ENCODE data around the gene MIS12.

MIS12 gene

DNA sequence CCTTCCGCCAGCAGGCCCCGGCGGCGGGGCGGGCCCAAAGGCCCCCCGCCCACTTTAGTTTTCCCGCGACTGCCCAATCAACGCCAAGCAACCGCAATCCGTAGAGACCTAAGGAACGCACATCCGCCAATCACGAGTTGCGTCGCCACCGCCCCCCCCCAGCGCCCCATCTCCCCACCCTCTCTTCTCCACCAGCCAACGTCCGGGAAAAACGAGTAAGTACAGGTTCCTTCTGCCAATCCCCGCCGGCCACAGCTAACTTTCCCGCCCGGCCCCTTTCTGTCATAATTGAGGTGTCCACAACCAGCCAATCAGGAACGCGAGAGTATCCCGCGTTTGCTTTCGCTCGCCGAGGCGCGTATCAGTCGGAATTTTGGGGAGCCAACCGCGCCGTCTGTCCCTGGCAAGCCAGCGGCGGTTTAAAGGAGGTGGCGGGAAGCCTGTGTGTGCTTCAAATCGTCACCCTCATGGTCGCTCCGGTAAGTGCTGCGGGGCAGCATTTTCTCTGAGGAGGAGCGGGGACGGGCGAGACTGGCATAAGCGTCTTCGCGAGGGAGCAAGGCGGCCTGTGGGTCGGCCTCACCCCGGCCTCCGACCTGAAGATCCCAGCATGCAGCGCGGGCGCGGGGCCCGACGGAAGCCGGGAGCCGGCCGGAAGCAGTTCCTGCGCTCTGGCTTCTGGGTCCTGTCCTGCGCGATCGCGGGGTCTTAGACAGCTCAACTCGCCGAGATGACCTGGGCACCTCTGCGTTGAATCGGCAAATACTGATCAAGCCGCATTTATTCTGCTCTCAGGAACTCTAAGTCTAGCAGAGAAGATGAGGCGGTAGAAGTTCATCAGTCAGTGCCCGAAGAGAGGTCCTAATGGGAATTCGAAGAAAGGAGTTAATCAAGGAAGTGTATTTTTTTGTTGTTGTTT, at the start of gene MIS12:
TSS of gene MIS12 (plus strand) at position 361 of the 919 bp plus-strand sequence. CDS start 2,297 bp downstream, outside the sequence.
- H3K27ac ChIP-seq, result peak within 1 kb of the TSS; percentile 88
- H3K27me3 ChIP-seq (ENCODE audit: insufficient read depth, low read depth), result no peaks in the 10 kb centered on the region
- peak within 1 kb of the TSS; percentile 39; the same call in 1 of the 2 replicates for H3K4me2 ChIP-seq
- H4K20me1 ChIP-seq (ENCODE audit: insufficient read depth), result no peaks in the 10 kb centered on the region
- no peak within 1 kb of the TSS for H2AFZ ChIP-seq (ENCODE audit: low read depth)
- H3K36me3 ChIP-seq (ENCODE audit: insufficient read depth), result no peaks in the 10 kb centered on the region
- TF ChIP-seq, protein P1, sequence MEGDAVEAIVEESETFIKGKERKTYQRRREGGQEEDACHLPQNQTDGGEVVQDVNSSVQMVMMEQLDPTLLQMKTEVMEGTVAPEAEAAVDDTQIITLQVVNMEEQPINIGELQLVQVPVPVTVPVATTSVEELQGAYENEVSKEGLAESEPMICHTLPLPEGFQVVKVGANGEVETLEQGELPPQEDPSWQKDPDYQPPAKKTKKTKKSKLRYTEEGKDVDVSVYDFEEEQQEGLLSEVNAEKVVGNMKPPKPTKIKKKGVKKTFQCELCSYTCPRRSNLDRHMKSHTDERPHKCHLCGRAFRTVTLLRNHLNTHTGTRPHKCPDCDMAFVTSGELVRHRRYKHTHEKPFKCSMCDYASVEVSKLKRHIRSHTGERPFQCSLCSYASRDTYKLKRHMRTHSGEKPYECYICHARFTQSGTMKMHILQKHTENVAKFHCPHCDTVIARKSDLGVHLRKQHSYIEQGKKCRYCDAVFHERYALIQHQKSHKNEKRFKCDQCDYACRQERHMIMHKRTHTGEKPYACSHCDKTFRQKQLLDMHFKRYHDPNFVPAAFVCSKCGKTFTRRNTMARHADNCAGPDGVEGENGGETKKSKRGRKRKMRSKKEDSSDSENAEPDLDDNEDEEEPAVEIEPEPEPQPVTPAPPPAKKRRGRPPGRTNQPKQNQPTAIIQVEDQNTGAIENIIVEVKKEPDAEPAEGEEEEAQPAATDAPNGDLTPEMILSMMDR (conservative IDR thresholded peaks at IDR 0.05; ENCODE audit: low read depth, low read length), result no peak
- no peak within 1 kb of the TSS for H3K4me3 ChIP-seq (IDR thresholded peaks at IDR 0.05; ENCODE audit: insufficient read depth, low read depth, low read length)
- no peaks in the 10 kb centered on the region for H3K4me1 ChIP-seq (ENCODE audit: low read depth, poor library complexity, severe bottlenecking)
- peaks cover 7% of the 10 kb centered on the region; the same call in 1 of the 2 replicates for H3K79me2 ChIP-seq (ENCODE audit: insufficient read depth, low read depth)
- peak within 1 kb of the TSS; percentile 76; the same call in 1 of the 2 replicates for H3K9ac ChIP-seq

DNA sequence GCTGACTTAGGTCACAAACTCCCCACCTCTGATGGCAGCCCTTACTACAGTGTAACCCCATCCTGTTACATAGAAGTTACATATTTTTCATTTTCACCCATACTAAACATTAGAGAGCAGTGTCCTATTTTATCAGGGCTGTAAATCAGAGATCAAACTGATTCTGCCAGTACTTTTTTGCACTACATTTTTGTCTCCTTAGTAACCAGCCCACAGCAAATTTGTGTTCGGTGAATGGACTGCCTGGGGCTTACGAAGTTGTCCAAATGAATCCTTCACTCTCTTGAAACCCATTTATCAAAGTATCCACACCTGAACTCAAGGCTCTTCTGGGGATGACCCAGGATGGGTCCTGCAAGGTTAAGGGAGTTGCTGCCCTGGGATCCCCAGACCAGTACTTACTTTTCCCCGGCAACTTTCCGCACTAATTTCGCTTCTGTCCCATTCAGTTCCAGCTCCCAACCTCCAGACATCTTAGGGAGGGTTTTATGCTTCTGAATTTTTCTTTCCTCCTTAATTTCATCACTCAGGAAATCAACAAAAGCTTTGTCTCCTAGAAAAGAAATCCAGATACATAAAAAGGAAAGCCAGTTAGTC, 48.5 kb upstream of the MIS12 start:
- no peaks in the 10 kb centered on the region for H3K4me1 ChIP-seq (ENCODE audit: low read depth, poor library complexity, severe bottlenecking)
- H3K79me2 ChIP-seq (ENCODE audit: insufficient read depth, low read depth), result peaks cover 24% of the 10 kb centered on the region; the same call in 1 of the 2 replicates
- H3K27ac ChIP-seq, result no peak overlapping the region
- peak overlapping the region; percentile 63; the same call in 1 of the 2 replicates for H3K9ac ChIP-seq
- H3K27me3 ChIP-seq (ENCODE audit: insufficient read depth, low read depth), result no peaks in the 10 kb centered on the region
- H2AFZ ChIP-seq (ENCODE audit: low read depth), result no peak overlapping the region
- TF ChIP-seq, protein P1 (conservative IDR thresholded peaks at IDR 0.05; ENCODE audit: low read depth, low read length), result no peak
- peak overlapping the region; percentile 29; the same call in 1 of the 2 replicates for H3K4me2 ChIP-seq
- H3K36me3 ChIP-seq (ENCODE audit: insufficient read depth), result no peaks in the 10 kb centered on the region
- H3K4me3 ChIP-seq (IDR thresholded peaks at IDR 0.05; ENCODE audit: insufficient read depth, low read depth, low read length), result no peak overlapping the region
- H4K20me1 ChIP-seq (ENCODE audit: insufficient read depth), result no peaks in the 10 kb centered on the region

DNA sequence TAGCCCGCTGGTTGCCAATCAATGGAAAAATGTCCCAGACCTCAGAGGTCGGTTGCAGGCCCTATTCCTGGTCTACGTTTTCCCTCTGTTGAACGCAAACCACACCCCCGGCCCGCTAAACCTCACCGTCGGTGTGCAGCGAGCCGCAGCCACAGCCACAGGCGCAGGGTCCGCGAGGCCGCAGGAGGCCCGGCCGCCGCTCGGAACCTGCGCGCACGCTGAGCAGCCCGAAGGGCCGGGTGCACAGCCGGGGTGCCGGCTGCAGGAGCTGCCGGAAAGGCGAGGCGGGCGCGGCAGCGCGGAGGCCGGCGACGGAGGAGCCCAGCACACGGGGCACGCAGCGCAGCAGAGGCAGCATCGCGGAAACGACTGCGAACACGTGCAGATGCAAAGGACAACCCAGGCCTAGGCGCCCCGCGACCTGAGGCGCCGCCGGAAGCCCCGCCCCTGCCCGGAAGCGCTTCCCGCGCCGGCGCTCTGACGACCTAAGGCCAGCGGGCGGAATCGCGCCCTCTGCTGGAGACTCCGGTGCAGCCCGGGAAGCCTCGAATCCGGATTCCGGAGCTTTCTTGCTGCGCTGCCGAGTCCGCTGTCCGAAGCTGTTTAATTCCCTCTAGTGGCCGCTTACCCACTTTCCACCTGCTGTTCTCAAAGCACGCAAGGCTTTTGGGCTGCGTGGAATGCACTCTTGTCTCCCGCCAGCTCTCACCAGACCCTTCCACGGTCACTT, 47.5 kb upstream of the MIS12 start, which contains the start of gene C1QBP:
TSS of gene C1QBP (minus strand) at position 440 of the 730 bp plus-strand sequence. CDS start at position 358, 82 bp downstream.
- peak within 1 kb of the TSS; percentile 29; the same call in 1 of the 2 replicates for H3K4me2 ChIP-seq
- peaks cover 24% of the 10 kb centered on the region; the same call in 1 of the 2 replicates for H3K79me2 ChIP-seq (ENCODE audit: insufficient read depth, low read depth)
- no peak within 1 kb of the TSS for H3K4me3 ChIP-seq (IDR thresholded peaks at IDR 0.05; ENCODE audit: insufficient read depth, low read depth, low read length)
- H3K36me3 ChIP-seq (ENCODE audit: insufficient read depth), result no peaks in the 10 kb centered on the region
- TF ChIP-seq, protein P1 (conservative IDR thresholded peaks at IDR 0.05; ENCODE audit: low read depth, low read length), result peak; percentile 49
- peak within 1 kb of the TSS; percentile 38 for H3K27ac ChIP-seq
- H2AFZ ChIP-seq (ENCODE audit: low read depth), result 0 out of 2 replicates have a peak within 1 kb of the TSS, but pooled peaks have one; percentile 34
- no peaks in the 10 kb centered on the region for H4K20me1 ChIP-seq (ENCODE audit: insufficient read depth)
- no peaks in the 10 kb centered on the region for H3K27me3 ChIP-seq (ENCODE audit: insufficient read depth, low read depth)
- no peaks in the 10 kb centered on the region for H3K4me1 ChIP-seq (ENCODE audit: low read depth, poor library complexity, severe bottlenecking)
- peak within 1 kb of the TSS; percentile 63 for H3K9ac ChIP-seq

DNA sequence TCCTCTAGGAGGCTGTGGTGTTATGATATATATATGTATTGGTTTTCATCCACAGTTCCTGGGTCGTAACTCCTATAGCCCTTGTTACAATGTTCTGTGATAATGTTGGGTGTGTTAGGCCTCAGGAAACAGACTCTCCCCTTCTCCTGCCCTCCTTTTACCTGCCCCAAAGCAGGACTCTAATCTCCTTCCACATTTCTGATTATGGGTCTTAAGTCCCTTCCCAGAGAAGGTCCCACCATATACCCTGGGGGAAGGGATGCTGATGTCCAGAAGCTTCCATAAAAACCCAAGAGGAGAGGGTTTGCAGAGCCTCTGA, 47.0 kb upstream of the MIS12 start:
- Histone ChIP-seq H3K4me2 (no peak overlapping the region), H3K9ac (no peak overlapping the region), H3K79me2 (ENCODE audit: insufficient read depth, low read depth) (peaks cover 24% of the 10 kb centered on the region; the same call in 1 of the 2 replicates), H3K36me3 (ENCODE audit: insufficient read depth) (no peaks in the 10 kb centered on the region), H3K27ac (peak overlapping the region; percentile 38; the same call in 1 of the 2 replicates), H2AFZ (ENCODE audit: low read depth) (no peak overlapping the region), H3K4me1 (ENCODE audit: low read depth, poor library complexity, severe bottlenecking) (no peaks in the 10 kb centered on the region), H3K27me3 (ENCODE audit: insufficient read depth, low read depth) (no peaks in the 10 kb centered on the region), H4K20me1 (ENCODE audit: insufficient read depth) (no peaks in the 10 kb centered on the region), H3K4me3 (IDR thresholded peaks at IDR 0.05; ENCODE audit: insufficient read depth, low read depth, low read length) (no peak overlapping the region)
- TF ChIP-seq, protein P1 (conservative IDR thresholded peaks at IDR 0.05; ENCODE audit: low read depth, low read length), result no peak
